CD4-positive, alpha-beta T cell treated with Interleukin-15 for 4 hours (primary cell): ENCODE measurements around the gene SFXN1.
"Not testable (repeated sequence)": the region's sequence is repeated elsewhere in the genome, so short reads cannot be mapped to it uniquely, and the experiment has no call there.

Experiments used
- DNase-seq: peaks from one replicate; pipeline ENCODE4 v3.0.0-alpha.2; 2020; ENCODE audit warnings: low spot score

Gene SFXN1, protein sequence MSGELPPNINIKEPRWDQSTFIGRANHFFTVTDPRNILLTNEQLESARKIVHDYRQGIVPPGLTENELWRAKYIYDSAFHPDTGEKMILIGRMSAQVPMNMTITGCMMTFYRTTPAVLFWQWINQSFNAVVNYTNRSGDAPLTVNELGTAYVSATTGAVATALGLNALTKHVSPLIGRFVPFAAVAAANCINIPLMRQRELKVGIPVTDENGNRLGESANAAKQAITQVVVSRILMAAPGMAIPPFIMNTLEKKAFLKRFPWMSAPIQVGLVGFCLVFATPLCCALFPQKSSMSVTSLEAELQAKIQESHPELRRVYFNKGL

DNA sequence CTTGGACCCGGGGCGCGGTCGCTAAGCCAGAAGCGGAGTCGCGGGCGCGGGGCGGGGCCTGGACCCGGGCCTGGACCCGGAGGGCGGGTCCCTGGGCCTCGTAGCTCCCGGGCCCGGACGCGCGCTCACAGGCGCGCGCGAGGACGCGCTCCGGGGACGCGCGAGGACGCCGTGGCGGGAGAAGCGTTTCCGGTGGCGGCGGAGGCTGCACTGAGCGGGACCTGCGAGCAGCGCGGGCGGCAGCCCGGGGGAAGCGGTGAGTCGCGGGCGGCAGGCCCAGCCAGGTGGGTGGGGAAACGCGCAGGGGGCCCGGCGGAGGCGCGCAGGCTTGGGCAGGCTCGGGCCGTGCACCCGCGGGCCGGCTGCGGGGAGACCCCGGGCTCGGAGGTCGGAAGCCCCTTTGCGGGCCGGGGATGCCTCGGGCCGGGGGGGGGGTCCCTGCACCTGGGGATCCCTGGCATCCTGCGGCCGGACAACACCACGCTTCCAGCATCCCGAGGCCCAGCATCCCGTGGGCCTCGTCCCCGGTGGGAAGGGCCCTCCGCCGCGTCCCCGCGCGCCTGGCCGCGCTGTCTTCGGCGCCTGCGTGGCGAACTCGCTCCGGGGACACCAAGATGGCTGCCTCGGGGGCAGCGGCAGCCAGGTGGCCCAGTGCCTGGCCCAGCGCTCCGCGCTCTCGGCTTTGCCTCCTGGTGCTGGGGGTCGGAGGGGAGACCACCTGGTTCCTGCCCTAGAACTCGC lies at the start of gene SFXN1:
TSS of gene SFXN1 (plus strand) at position 177 of the 741 bp plus-strand sequence. CDS start 13,544 bp downstream, outside the sequence.
- peak; percentile 69 for DNase-seq

DNA sequence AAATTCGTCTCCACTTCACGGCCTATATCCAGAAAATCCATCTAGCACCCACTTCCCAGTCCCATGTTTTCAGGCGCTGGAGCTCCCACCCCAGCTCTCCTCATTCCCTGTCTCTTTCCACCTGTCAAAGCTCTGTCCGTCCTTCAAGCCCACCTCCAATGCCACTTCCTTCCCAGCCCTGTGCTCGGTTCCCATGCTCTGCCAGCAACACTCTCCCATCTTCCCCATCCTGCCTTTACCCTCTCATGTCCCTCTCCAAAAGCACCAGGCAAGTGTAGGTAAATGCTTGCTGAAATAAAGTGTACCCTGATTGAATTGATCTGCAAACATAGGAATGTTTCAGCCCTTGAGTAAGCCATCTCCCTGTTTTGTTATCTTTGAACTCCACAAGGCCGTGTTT lies 43.6 kb upstream of the SFXN1 start:
- DNase-seq = no peak

DNA sequence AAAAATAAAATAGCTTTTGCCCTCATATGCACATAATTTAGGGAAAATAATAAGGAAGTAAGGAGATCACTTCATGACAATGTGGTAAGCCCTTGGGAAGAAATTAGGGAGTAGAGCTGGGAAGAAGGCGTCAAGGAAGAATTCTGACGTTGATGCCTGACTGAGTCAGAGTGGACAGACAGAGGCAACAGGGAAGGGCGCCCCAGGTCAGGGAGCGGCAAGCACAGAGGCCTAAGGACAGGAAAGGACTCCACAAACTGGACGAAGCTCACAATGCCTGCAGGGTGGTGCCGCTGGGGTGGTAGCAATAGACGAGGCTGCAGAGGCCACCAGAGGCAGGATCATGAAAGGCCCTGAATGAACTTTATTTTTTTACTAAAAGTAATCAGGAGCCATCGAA lies 42.0 kb upstream of the SFXN1 start:
- DNase-seq = no peak

DNA sequence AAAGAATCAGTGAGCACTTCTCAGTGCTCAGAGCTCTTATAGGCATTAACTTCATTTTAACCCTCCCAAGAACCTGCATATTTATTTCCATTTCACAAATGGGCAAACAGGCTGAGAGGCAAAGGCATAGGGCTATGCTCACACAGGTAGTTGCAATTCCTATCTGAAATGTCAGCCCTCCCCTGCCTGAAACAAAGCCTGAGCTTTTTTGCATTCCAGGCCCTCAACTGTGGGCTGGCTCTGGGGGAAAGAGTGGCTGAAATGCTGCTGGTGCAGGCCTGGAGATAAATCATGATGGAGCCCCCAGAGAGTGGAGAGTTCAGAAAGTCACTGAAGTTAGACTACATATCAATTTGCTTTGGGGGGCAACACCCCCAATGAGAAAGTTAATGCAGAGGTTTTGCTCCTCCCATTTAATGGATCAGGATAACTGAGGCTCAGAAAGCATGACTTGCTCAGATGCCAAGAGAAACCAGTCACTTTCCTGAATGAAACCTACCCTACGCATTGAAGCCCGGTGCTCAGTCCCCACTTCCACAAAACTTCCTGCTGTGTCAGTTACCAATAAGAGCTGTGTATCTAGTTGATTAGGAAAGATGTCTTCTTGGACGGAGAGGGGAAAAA lies 40.0 kb upstream of the SFXN1 start:
- DNase-seq = no peak

DNA sequence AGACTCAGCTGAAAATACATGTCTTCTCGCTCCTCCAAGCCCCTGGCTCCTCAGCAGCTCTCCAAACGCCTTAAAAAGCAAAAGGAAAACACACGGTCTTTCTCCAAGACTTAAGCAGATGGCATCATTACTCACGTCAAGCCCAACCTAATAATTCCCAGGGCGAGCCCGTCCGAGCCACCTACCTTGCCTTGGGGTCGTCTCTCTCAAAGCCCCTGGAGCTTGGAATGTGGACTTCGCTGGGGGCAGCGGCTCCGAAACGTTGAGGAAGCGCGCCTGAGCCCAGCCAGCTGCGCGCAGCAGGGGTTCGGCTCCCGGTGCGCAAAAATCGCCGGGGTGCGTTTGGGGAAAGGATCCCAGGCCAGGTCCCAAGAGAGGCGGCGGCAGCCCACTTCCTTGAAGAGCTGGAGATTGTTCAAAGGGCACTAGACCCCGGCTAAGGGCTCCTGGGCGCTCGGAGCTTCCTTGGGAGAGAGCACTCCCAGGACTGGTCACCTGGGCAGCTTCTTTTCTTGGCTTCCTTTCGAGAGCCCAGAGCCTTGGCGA lies 34.8 kb upstream of the SFXN1 start:
- DNase-seq = no peak

DNA sequence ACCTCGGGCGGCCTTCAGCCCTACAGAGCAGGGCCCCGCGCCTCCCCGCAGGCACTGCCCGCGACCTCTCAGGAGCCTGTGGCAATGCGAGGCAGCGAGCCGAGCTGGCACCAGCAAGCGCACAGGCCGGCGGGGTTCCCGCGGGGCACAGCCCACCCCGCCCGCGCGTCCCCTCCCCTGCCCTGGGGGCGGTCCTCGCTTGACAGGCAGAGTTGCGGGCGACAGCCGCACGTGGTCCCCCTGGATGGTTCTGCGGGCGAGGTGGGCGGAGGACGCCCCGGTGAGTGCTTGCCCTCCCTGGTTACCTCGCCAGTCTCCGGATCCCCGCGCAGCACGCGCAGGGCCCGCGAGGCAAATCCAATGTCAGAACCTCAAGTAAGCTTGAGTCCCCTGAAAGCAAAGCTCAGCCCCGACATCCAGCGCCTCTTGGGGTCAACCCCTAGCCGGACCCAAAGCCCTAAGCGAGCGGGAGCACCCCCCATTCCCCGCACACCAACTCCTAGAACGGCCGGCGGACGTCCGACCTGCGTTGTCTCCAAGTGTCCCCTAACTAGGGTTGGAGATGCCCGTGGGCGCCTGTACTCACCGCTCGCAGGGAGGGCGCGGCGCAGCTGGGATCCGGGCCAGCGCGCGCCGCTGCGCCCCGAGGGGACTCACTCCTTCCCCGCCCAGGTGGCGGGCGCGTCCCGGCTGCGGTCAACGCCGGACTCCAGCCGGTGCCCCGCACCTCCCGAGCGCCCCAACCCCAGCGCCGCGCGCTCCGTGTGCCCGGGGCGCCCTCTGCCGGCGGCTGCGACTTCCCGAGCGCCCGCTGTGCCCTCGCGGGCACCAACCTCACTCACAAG lies 34.1 kb upstream of the SFXN1 start, which contains the start of gene DRD1:
TSS of gene DRD1 (minus strand) at position 123 of the 845 bp plus-strand sequence. CDS start 1,083 bp downstream, outside the sequence.
- peak; percentile 19 for DNase-seq

DNA sequence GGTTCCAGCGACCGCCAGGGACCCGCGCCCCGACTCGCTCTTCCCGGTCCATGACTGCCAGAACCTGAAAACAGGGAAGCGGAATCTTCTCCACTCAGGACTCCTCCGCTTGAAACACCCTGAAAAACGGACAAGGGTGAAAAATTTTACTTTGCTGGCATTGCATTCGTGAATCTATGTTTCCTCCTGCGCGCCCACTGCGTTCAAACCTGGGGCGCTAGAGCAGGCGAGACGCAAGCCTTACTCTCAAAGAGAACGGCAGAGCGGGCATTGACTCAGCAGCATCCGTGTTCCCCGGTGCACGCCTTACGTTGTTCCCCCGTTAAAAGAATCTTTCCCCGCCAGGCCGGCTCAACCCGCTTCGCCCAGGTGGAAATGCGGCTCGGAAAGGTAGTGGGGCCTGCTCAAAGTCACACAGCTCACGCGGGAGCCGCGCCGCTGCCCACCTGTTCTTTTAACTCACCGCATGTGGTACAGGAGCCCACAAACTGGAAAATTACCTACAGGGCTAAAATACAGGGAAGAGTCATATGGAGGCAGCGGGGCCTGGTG lies 33.4 kb upstream of the SFXN1 start:
- DNase-seq = no peak

DNA sequence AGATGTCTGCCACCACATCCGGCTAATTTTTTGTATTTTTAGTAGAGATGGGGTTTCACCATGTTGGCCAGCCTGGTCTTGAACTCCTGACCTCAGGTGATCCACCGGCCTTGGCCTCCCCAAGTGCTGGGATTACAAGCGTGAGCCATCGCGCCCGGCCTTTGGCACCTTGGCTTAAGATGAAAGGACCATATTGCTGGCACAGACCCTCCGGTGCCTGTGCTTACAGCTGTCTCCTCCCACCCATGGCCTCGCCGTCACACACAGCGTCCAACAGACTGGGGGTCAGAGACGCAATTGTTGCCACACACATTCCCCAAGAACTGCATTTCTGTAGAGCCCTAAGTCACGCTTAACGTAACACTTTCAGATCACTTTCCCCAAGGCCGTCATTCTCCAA lies 32.0 kb upstream of the SFXN1 start:
- not testable (repeated sequence) for DNase-seq

DNA sequence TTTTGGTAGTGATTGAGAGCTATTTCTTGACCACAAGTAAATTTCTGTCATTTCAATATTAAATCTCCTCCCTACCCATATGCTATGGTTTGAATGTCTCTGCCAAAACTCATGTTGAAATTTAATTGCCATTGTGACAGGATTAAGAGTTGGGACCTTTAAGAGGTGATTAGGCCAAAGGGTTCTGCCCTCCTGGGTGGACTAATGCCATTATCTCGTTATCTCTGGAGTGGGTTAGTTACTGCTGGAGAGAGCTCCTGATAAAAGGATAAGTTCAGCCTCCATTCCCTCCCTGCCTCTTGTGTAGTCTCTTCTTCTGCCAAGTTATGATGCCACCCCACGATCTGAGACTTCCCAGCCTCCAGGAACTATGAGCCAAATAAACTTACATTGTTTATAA lies 30.8 kb upstream of the SFXN1 start:
- no peak for DNase-seq

DNA sequence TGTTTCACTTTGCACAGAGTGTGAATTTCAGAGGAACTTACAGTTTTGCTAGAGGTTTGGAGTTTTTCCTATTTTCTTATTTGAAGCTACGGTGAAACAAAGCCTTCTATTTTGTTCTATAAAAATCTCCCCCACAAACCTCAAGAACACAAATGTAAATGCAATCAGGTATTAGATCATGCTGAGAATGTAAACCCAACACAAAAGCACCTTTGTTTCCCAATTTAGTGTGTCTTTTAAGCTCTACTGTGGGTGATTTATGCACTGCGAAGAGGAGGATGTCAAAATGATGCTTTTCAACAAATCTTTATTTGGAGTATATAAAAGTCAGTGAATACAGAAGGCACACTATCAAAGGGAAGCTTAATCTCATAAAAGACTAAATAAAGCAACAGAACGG lies 30.1 kb upstream of the SFXN1 start:
- DNase-seq = no peak

DNA sequence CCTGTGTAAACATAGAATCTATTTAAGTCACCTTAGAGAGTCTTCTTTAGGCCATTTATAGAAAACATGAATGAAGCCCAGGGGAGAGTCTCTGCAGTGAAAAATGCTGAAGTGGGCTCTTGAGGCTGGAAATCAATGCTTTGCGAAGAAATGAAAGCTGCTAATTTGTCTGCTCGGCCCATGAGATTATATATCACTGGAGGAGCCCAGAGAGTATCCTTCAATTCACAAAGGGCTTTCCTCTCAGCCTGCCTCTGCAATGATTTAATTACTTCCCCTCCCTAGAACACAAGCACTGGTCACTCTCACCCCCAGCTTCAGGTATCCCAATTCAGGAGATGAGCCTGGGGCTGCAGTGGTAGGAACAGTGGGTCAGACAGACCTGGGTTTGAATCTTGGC lies 26.2 kb upstream of the SFXN1 start:
- no peak for DNase-seq

DNA sequence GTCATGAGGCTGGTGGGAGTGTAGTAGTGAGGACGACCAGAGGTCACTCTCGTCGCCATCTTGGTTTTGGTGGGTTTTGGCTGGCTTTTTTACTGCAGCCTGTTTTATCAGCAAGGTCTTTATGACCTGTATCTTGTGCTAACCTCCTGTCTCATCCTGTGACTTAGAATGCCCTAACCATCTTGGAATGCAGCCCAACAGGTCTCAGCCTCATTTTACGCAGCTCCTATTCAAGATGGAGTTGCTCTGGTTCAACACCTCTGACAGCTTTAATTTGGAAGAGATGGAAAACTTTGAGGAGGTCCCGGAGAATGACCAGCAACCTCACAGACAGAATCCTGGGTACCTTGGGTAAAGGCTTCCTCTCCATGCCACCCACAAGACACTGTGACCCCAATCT lies 24.0 kb upstream of the SFXN1 start:
- not testable (repeated sequence) for DNase-seq

DNA sequence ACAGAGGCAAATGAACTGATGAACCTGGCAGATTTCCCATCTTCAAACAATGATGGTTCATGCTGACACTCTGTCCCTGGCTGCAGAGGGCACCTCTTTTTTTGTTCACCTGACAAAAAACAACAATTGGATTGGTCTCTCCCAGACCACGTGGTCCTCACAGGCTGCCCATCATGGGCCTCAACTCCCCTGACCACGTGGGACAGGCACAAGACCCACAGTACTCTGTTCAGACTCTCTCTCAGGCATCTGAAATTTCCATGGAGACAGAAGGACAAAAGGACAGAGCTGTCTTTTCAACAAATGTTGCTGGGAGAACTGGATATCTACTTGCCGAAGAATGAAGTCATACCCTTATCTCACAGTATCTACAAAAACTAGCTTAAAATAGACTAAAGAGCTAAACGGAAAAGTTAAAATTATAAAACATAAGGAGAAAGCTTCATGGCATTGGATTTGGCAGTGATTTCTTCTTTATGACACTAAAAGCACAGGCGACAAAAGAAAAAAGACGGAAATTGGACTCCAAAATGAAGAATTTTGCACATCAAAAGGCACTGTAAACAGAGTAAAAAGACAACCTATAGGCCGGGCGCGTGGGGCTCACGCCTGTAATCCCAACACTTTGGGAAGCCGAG lies 22.1 kb upstream of the SFXN1 start:
- no peak for DNase-seq

DNA sequence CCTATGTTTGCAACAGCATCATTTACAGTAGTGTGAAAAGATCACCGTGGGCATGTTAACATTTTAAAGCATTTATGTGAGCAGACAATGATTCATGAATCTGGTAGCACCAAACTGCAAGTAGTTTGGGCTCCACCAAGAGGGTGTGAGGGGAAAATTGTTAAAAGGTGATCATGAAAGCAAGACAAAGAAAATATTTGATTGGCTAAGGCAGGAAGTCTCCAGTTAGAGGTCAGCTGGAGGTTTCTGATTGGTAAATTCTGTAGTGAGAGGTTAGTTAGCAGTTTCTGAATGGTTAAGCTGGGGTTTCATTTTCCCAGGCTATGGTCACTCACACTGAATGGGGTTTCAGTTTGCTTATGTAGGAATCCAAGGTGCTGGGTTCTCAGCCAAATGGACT lies 20.9 kb upstream of the SFXN1 start:
- no peak for DNase-seq

DNA sequence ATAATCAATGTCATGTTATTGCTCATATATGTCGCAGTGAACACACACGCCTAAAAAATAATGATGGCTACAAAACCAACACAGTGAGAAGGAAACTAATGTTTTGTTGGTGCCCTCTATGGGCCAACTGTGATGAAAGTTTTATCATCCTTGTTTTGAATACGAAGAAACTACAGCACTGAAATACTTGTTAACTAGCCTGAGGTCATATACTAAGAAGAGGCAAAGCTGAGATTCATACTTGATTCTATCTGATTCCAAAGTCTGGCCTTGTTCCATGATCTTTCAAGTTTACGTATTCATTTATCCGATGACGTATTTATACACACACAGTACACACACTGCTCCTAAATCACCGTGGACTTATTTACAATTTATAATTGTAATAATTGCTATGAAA lies 18.2 kb upstream of the SFXN1 start:
- DNase-seq = no peak

DNA sequence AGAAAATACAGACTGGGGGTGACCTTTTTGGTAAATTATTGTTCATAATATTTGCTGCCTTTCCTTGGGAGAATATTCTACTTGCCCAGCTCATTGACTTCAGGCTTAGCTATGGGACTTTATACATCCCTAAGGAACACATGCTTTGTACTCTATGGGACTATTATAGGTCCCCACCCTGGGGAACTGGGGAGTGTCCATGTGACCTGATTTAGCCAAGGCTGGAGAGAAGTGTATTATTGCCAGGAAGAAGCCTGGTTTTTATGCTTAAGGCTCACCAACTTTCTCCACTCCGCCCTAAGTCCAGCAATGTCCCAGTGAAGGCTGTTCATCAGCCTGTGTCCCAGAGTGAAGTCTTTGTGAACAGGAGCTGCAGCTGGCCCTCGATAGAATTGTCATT lies 17.8 kb upstream of the SFXN1 start:
- no peak for DNase-seq

DNA sequence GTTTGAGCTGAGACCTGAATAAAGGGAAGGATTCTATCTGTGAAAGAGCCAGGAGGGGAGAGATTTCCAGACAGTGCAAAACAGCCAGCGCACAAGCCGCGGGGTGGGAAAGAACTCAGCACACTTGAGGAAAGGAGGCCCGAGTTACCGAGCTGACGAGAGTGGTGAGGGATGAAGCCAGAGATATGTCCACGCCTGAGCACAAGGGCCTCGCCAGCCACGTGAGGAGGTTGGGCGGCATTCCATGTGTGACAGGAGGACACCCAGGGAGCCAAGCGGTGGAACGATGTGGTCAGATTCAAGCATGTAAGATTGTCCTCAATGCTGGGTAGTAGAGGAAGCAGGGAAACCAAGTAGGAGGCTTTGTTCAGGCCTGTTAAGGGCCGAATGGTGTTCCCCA lies 17.0 kb upstream of the SFXN1 start:
- DNase-seq = no peak

DNA sequence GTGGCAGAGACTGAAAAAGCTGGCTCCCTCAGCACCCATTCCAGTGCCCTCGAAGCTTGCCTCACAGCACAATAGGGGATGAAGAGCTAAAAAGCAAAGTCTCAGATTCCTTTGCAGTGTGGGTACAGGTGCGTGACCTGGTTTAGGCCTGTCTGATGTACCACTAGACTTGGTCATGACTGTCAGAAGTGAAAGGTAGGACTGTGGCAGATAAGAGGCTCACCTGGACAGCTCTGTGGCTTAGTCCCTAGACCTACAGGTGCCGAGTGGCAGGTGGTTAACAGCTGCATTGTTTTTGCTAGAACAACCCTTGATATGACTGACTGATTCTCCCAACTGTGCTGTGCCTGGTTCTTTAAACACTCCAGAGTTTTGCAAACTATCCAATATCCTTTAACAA lies 14.7 kb upstream of the SFXN1 start:
- no peak for DNase-seq

DNA sequence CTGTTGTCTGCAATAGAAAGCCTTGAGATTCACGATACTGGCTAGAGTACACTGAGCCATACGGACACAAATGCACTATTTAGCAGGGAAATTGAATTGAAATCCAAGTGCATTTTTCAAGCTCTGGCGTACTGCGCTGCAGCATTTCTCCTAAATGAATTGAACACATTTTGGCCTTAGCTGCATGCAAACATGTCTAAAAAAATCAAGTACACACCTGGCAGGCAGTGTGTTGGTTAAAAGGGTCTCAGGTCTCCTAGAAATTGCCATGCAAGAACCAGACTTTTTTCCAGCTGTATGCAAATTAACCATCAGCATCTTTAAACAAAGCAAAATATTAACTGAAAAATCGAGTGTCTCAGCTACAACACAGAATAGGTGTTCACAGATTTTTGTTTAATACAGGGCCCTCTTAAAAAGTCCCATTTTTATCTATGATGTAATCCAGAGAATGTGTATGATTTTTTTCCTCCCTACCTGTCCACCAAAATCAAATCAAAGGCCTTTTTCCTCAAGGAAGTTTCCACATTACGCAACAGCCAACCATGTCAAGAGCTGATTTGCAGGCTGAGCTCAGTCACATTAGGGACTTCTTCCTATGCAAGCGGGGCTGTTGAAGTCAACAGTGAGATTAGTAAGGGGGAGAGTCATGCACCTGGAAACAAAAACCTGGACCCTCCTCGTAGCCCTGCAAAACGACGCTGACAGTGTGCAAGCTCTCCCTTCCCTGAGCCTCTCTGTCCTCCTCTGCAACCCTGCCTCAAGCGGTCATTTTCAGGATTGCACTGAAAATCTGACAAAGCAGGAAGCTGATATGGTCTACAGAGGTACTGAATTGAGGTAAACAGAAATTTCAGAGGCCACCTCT lies 14.1 kb upstream of the SFXN1 start:
- peak; percentile 71 for DNase-seq

DNA sequence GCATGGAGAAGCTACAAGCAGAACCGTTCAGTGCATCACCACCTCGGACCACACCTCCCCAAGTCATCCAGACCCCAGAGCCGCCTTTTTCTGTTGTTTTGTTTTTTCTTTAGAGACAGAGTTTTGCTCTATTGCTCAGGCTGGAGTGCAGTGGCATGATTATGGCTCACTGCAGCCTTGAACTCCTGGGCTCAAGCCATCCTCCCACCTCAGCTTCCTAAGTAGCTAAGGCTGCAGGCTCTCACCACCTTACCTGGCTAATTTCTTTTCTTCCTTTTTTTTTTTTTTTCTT lies 13.5 kb upstream of the SFXN1 start:
- DNase-seq = no peak
